Amniotic stem cell (primary cell): ENCODE measurements around the gene SLCO2B1.

ENCODE experiments used
- DNase-seq: peaks from one replicate; lab custom pipeline; 2025; lab: John Stamatoyannopoulos, UW

SLCO2B1 gene

GRCh38 chr11:75249704-75250103 lies 98.8 kb downstream of the SLCO2B1 start:
- DNase-seq, result no peak

- no peak for DNase-seq
These were observed 103.4 kb downstream of the SLCO2B1 start for GRCh38 chr11:75254326-75254725.
